Left ventricle myocardium inferior (tissue), 1 donor: Measurements from ENCODE around the gene VIPR2. TPM values are rescaled to one million over a fixed set of nuclear protein-coding genes. Genes with fewer than 3 reads are reported as not detected.

ENCODE experiments used
- DNase-seq: peaks from one replicate; pipeline ENCODE4 v3.0.0-alpha.2; 2020
- H3K27ac ChIP-seq: fragments of 200-600 bp; replicated peaks from 2 replicates; pipeline ENCODE4 v1.8.0; 2021
- H3K27me3 ChIP-seq: fragments of 200-600 bp; 2 replicates; pipeline ENCODE4 v1.8.0; 2021; ENCODE audit warnings: low read depth
- H3K36me3 ChIP-seq: fragments of 200-600 bp; 2 replicates; pipeline ENCODE4 v1.8.0; 2021
- H3K4me1 ChIP-seq: fragments of 200-600 bp; 2 replicates; pipeline ENCODE4 v1.8.0; 2021
- H3K4me3 ChIP-seq: fragments of 200-600 bp; 2 replicates; pipeline ENCODE4 v1.8.0; 2021; ENCODE audit warnings: mild to moderate bottlenecking, moderate library complexity
- H3K9me3 ChIP-seq: fragments of 200-600 bp; replicated peaks from 2 replicates; pipeline ENCODE4 v1.8.0; 2021
- CTCF ChIP-seq: fragments of 200-600 bp; IDR thresholded peaks from 2 replicates; pipeline ENCODE4 v1.8.0; 2021; ENCODE audit warnings: antibody characterized with exemption, mild to moderate bottlenecking, borderline replicate concordance
- intact Hi-C: fragments of 100-400 bp; cut with micrococcal nuclease; formaldehyde crosslinking; loops from one replicate; pipeline ENCODE4 v1.11.0; 2022
- total RNA-seq: library from RNA; stranded (reverse); fragmentation: NEBNext Ultra II Directional; extraction: Animal tissue kit (Norgen Biotek cat#: 25700); gene quantifications from one replicate; pipeline ENCODE4 v1.2.1, GENCODE V29; 2021
- donor health status: DM: no; HTN: yes; CAD: no; lungs with severe emphysema.

VIPR2 gene
- total RNA-seq, 1 donor from 2014 or later = 17.5 TPM

DNA sequence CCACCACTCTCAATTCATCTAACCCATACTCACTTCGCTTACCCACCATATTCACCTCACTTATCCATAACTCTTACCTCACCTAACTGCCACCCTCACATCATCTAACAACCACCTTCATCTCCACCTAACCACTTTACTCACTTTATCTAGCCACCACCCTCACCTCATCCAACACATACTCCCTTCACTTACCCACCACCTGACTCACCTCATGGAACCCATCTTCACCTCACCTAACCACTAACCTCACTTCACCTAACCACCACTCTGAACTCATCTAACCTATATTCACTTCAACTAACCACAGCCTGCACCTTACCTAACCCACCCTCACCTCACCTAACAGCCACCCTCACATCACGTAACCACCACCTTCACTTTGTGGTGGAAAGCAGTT is 84.2 kb downstream of the VIPR2 start:
- H3K4me3 ChIP-seq = no peak overlapping the region
- H3K27me3 ChIP-seq = no peaks in the 10 kb centered on the region
- no peak for TF ChIP-seq CTCF
- H3K4me1 ChIP-seq = peaks cover 12% of the 10 kb centered on the region
- no peak for DNase-seq
- H3K9me3 ChIP-seq = no peaks in the 10 kb centered on the region
- H3K36me3 ChIP-seq = peaks cover 6% of the 10 kb centered on the region
- intact Hi-C loops = no loop called here
- H3K27ac ChIP-seq = no peak overlapping the region

- Histone ChIP-seq H3K4me3 (no peak overlapping the region), H3K9me3 (no peaks in the 10 kb centered on the region), H3K36me3 (peaks cover 9% of the 10 kb centered on the region), H3K27me3 (no peaks in the 10 kb centered on the region), H3K4me1 (peaks cover 5% of the 10 kb centered on the region), H3K27ac (no peak overlapping the region)
- TF ChIP-seq CTCF = no peak
- intact Hi-C loops = no loop called here
- no peak for DNase-seq
Observed at GRCh38 chr7:159059629-159060028, 85.0 kb downstream of the VIPR2 start.

DNA sequence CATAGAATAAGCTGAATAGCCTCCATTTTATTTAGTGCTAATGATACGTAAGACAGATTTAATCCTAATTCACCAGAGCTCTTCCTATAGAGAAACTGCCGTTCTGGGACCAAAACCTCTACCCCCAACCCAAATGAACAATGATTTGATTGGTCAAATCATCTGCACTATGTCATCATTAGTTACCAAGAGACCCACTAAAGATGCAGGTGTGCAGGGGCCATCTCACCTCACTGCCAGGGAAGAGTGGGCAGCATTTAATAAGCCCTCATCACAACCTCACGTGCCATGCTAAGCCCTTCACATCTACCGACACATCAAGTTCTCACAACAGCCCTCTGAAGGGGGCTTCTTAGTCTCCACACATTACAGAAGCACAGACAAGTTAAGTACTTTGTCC is 87.0 kb downstream of the VIPR2 start:
- no peak for DNase-seq
- intact Hi-C loops = no loop called here
- H3K4me3 ChIP-seq = no peak overlapping the region
- TF ChIP-seq CTCF = no peak
- H3K4me1 ChIP-seq = no peaks in the 10 kb centered on the region
- H3K27me3 ChIP-seq = no peaks in the 10 kb centered on the region
- H3K36me3 ChIP-seq = peaks cover 11% of the 10 kb centered on the region
- peaks cover 2% of the 10 kb centered on the region for H3K9me3 ChIP-seq
- H3K27ac ChIP-seq = no peak overlapping the region

DNA sequence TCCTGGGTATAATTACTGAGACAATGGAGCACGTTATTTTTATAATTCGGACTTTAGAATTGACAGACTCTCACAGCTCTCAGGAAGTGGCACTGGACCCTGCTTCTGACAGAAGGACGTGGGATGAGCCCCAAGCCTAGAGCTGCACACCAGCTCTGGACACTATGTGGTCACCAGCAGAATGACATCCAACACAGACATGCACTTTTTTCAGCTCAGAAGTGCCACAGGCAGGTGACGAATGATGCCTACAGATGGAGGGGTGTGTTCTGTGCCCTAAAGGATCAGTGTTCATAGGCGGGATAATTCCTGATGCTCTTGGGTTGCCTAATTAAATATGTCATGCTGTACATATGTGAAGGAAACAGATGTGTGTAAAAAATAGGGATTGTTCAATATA is 87.9 kb downstream of the VIPR2 start:
- intact Hi-C loops = no loop called here
- DNase-seq = no peak
- TF ChIP-seq CTCF = no peak

GRCh38 chr7:159051916-159052315 is 92.8 kb downstream of the VIPR2 start:
- no peak for DNase-seq
- TF ChIP-seq CTCF = no peak
- H3K27me3 ChIP-seq = no peaks in the 10 kb centered on the region
- H3K36me3 ChIP-seq = peaks cover 5% of the 10 kb centered on the region
- intact Hi-C loops = no loop called here
- peaks cover 14% of the 10 kb centered on the region for H3K9me3 ChIP-seq
- no peaks in the 10 kb centered on the region for H3K4me1 ChIP-seq
- no peak overlapping the region for H3K4me3 ChIP-seq
- H3K27ac ChIP-seq = no peak overlapping the region

More for the DNA sequence above, 87.9 kb downstream of the VIPR2 start:
- Histone ChIP-seq H3K36me3 (peaks cover 11% of the 10 kb centered on the region), H3K9me3 (peaks cover 11% of the 10 kb centered on the region), H3K4me1 (no peaks in the 10 kb centered on the region), H3K27me3 (no peaks in the 10 kb centered on the region), H3K27ac (no peak overlapping the region), H3K4me3 (no peak overlapping the region)

DNA sequence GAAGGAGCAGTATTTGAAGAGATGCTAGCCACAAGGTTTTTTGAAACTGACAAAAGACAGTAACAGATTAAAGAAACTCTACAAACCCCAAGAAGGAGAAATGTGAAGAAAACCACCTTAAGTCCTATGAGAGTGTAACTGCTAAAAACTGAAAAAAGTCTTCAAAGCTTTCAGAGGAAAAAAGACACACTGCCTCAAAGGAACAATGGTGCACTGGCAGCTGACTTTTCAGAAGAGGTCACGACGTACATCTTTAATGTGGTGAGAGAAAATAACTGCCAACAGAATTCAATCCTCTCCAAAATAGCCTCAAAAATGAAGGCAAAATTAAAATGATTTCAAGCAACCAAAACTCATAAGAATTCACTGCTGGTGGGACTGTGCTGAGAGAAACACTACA is 94.0 kb downstream of the VIPR2 start:
- Histone ChIP-seq H3K4me3 (no peak overlapping the region), H3K4me1 (no peaks in the 10 kb centered on the region), H3K27me3 (no peaks in the 10 kb centered on the region), H3K9me3 (peaks cover 14% of the 10 kb centered on the region), H3K27ac (no peak overlapping the region), H3K36me3 (peaks cover 5% of the 10 kb centered on the region)
- TF ChIP-seq CTCF = no peak
- intact Hi-C loops = no loop called here
- DNase-seq = no peak
